Prostate gland (tissue), 2 donors: Measurements from ENCODE around the gene FOXL1.

Experiments used
- CTCF ChIP-seq, 4 experiments: fragments of 200-600 bp in 2 of 4; fragments of 450-650 bp in 2 of 4; sonication (generic) in 2 of 4; IDR thresholded peaks; 1 replicate in 3 of 4; 2 replicates in 1 of 4; pipeline ENCODE4 v1.5.1; 2016 to 2019; ENCODE audit warnings: antibody characterized with exemption in 4 of 4, mild to moderate bottlenecking in 2 of 4, moderate library complexity in 2 of 4
- POLR2A ChIP-seq: fragments of 450-650 bp; IDR thresholded peaks from one replicate; pipeline ENCODE4 v1.6.1; 2016; ENCODE audit warnings: antibody characterized with exemption, mild to moderate bottlenecking

GRCh38 chr16:86547286-86547685 is 31.1 kb upstream of the FOXL1 start:
- TF ChIP-seq CTCF (IDR thresholded peaks at IDR 0.05) (no peak), POLR2A (no peak)
